Esophagus squamous epithelium (tissue), 5 donors: Measurements from ENCODE around the gene HECTD3. TPM values are rescaled to one million over a fixed set of nuclear protein-coding genes. Genes with fewer than 3 reads are reported as not detected.
A peak's percentile ranks its signal among the peaks of the same experiment; 100 is the strongest.

ENCODE experiments used
- DNase-seq: peaks from one replicate; lab custom pipeline; 2025; lab: John Stamatoyannopoulos, UW
- H3K27ac ChIP-seq, 4 donors: fragments of 200-600 bp; sonication (generic); one replicate each; pipeline ENCODE4 v1.5.1; 2016 to 2019; ENCODE audit warnings: mild to moderate bottlenecking in 1 of 4
- H3K27me3 ChIP-seq, 4 donors: fragments of 200-600 bp; sonication (generic); 1 replicate in 3 of 4; 2 replicates in 1 of 4; pipeline versions ENCODE4 v1.5.1 to v1.6.0; 2017 to 2021; ENCODE audit warnings: antibody characterized with exemption in 1 of 4
- H3K36me3 ChIP-seq, 3 donors: fragments of 200-600 bp; sonication (generic); one replicate each; pipeline ENCODE4 v1.5.1; 2016 to 2019
- H3K4me1 ChIP-seq, 3 donors: fragments of 200-600 bp; sonication (generic); one replicate each; pipeline ENCODE4 v1.5.1; 2017 to 2019
- H3K4me3 ChIP-seq, 4 donors: fragments of 200-600 bp; sonication (generic); 1 replicate in 3 of 4; 2 replicates in 1 of 4; pipeline ENCODE4 v1.5.1; 2016 to 2019; ENCODE audit warnings: mild to moderate bottlenecking in 2 of 4, moderate library complexity in 1 of 4
- H3K9me3 ChIP-seq, 3 donors: fragments of 200-600 bp; sonication (generic); one replicate each; pipeline ENCODE4 v1.5.1; 2016 to 2019
- CTCF ChIP-seq, 6 experiments: fragments of 450-650 bp in 4 of 6; fragments of 200-600 bp in 2 of 6; sonication (generic) in 2 of 6; IDR thresholded peaks; one replicate each; pipeline ENCODE4 v1.5.1; 2016 to 2019; ENCODE audit warnings: antibody characterized with exemption in 6 of 6, mild to moderate bottlenecking in 4 of 6, moderate library complexity in 4 of 6
- POLR2A ChIP-seq, 4 donors: fragments of 450-650 bp; IDR thresholded peaks; one replicate each; pipeline ENCODE4 v1.6.1; 2017; ENCODE audit warnings: antibody characterized with exemption in 4 of 4, mild to moderate bottlenecking in 4 of 4, moderate library complexity in 3 of 4
- WGBS, 2 donors: methylation state at CpG; one replicate each; pipeline ENCODE4 v1.1.5; 2018; 5-methylcytosine and 5-hydroxymethylcytosine counted together
- intact Hi-C: fragments of 100-400 bp; cut with DNase I; formaldehyde crosslinking; loops from one replicate; pipeline ENCODE4 v1.15.0; 2022
- total RNA-seq, 4 donors: library from RNA; depleted of rRNA; stranded (reverse); fragments of >200 nt; gene quantifications; one replicate each; pipeline ENCODE4 v1.1.0, GENCODE V29; 2016
- donor health status: DM: yes; HTN: yes; CAD: no.

The HECTD3 gene
- 10 to 100 TPM; 25.3 to 42.2 (median 28.2) TPM for total RNA-seq

- peak in 2 of 4 donors; percentile 41 to 45 for TF ChIP-seq POLR2A (IDR thresholded peaks at IDR 0.05)
- TF ChIP-seq CTCF (IDR thresholded peaks at IDR 0.05), result peak in 1 of 6 experiments; percentile 12
- intact Hi-C loops, result loop anchor here (5.0 to 10.0 kb wide), 3 partner anchors 166 to 481 kb away; partner anchors contain the start of genes PTCH2 and TESK2
- Histone ChIP-seq H3K36me3 (peaks cover 29 to 66% (median 38%) of the 10 kb centered on the region in 3 donors), H3K4me1 (peaks cover 27 to 58% (median 36%) of the 10 kb centered on the region in 3 donors), H3K27ac (peak within 1 kb of the TSS; percentile 80 to 93 (median 82)), H3K4me3 (peak within 1 kb of the TSS; percentile 77 to 99 (median 94)), H3K9me3 (no peaks in the 10 kb centered on the region), H3K27me3 (no peaks in the 10 kb centered on the region)
- no peak for DNase-seq
- 1 to 4% methylated on average over 5 to 18 of the region's 62 CpGs for WGBS, 2 donors
These were observed at the start of gene HECTD3 for GRCh38 chr1:45010855-45011811. HECTD3 (minus strand) TSS chr1:45011324; CDS start chr1:45011257, 67 bp downstream.

- no peaks in the 10 kb centered on the region for H3K27me3 ChIP-seq
- no peak overlapping the region for H3K27ac ChIP-seq
- TF ChIP-seq POLR2A (IDR thresholded peaks at IDR 0.05), result no peak
- TF ChIP-seq CTCF (IDR thresholded peaks at IDR 0.05), result no peak
- no peak for DNase-seq
- H3K36me3 ChIP-seq, result peaks cover 0 to 5% (median 0%) of the 10 kb centered on the region in 3 donors
- H3K9me3 ChIP-seq, result no peaks in the 10 kb centered on the region
- H3K4me3 ChIP-seq, result no peak overlapping the region
- WGBS, 2 donors, result 33 to 59% methylated on average over 2 of the region's 2 CpGs
- intact Hi-C loops, result no loop called here
- H3K4me1 ChIP-seq, result no peaks in the 10 kb centered on the region
These were observed 48.7 kb upstream of the HECTD3 start for GRCh38 chr1:45059829-45060228.

- 85 to 89% methylated on average over 1 of the region's 1 CpG for WGBS, 2 donors
- no peak for DNase-seq
- TF ChIP-seq POLR2A (IDR thresholded peaks at IDR 0.05), result no peak
- no peak for TF ChIP-seq CTCF (IDR thresholded peaks at IDR 0.05)
- H3K4me1 ChIP-seq, result no peaks in the 10 kb centered on the region
- no peaks in the 10 kb centered on the region for H3K9me3 ChIP-seq
- H3K27me3 ChIP-seq, result no peaks in the 10 kb centered on the region
- intact Hi-C loops, result no loop called here
- peaks cover 0 to 5% (median 0%) of the 10 kb centered on the region in 3 donors for H3K36me3 ChIP-seq
- H3K4me3 ChIP-seq, result no peak overlapping the region
- H3K27ac ChIP-seq, result no peak overlapping the region
These were observed 46.4 kb upstream of the HECTD3 start for GRCh38 chr1:45057542-45057941.

GRCh38 chr1:45051005-45051772 is 40.1 kb upstream of the HECTD3 start:
- Histone ChIP-seq H3K4me3 (no peak overlapping the region), H3K36me3 (no peaks in the 10 kb centered on the region), H3K27me3 (no peaks in the 10 kb centered on the region), H3K4me1 (peaks cover 0 to 8% (median 0%) of the 10 kb centered on the region in 3 donors), H3K27ac (no peak overlapping the region), H3K9me3 (no peaks in the 10 kb centered on the region)
- no peak for DNase-seq
- intact Hi-C loops, result no loop called here
- TF ChIP-seq CTCF (IDR thresholded peaks at IDR 0.05), result no peak
- 64 to 74% methylated on average over 2 of the region's 2 CpGs for WGBS, 2 donors
